AG10803 (cell line): Measurements from ENCODE around the gene WNT3A.

Experiments
- DNase-seq: peaks from one replicate; pipeline ENCODE4 v3.0.0; 2010; ENCODE audit warnings: low read depth
- H3K4me3 ChIP-seq: 2 replicates; pipeline ENCODE4 v1.5.1; 2011; ENCODE audit warnings: mild to moderate bottlenecking, low read length, control low read depth
- TF ChIP-seq, protein P1 (sequence below): conservative IDR thresholded peaks from 2 replicates; pipeline ENCODE4 v1.5.1; 2011; ENCODE audit warnings: mild to moderate bottlenecking, low read length, control low read depth, inconsistent platforms

The WNT3A gene

DNA sequence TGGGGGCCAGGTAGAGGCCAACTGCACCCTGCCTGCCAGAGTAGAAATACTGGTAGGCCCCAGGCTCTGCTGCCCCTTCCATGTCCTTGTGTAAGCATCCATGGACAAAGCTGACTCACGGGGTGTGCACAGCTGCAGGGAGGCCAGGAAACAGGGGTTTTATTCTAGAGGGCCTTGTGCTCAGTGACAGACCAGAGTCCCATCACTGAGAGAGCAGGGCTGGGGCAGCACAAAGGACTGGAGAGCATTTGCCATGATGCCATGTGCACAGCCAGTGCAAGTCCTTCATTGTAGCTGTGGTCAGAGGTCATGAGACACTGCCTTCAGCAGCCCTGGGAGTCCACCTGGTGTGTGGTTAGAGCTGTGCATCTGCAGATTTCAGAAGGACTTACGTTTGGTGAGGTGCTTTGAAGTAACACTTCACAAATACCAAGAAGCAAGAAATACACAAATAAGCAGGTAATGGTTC is 83.8 kb downstream of the WNT3A start:
- TF ChIP-seq, protein P1, sequence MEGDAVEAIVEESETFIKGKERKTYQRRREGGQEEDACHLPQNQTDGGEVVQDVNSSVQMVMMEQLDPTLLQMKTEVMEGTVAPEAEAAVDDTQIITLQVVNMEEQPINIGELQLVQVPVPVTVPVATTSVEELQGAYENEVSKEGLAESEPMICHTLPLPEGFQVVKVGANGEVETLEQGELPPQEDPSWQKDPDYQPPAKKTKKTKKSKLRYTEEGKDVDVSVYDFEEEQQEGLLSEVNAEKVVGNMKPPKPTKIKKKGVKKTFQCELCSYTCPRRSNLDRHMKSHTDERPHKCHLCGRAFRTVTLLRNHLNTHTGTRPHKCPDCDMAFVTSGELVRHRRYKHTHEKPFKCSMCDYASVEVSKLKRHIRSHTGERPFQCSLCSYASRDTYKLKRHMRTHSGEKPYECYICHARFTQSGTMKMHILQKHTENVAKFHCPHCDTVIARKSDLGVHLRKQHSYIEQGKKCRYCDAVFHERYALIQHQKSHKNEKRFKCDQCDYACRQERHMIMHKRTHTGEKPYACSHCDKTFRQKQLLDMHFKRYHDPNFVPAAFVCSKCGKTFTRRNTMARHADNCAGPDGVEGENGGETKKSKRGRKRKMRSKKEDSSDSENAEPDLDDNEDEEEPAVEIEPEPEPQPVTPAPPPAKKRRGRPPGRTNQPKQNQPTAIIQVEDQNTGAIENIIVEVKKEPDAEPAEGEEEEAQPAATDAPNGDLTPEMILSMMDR: no peak

DNA sequence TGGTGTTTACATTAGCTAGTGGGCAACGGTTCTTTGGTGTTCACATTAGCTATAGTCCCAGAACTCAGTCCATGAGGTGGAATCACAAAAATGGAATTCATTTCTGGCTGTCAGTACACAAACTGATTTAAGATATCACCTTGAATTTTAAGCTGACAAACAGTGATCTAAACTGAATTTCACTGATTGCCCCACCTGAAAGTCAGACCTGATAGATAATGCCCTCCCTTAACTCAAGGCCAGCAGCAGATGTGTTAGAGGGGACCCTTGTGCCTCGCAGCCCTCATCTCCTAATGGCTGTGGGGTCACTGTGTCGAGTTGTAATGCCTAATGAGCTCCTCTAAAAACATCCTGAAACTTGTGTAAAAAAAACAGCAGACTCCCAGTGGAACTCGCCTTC is 84.3 kb downstream of the WNT3A start:
- no peak for DNase-seq
- H3K4me3 ChIP-seq: no peak overlapping the region
- TF ChIP-seq, protein P1: no peak

More for the DNA sequence above, 83.8 kb downstream of the WNT3A start:
- no peak overlapping the region for H3K4me3 ChIP-seq
- DNase-seq: no peak

DNA sequence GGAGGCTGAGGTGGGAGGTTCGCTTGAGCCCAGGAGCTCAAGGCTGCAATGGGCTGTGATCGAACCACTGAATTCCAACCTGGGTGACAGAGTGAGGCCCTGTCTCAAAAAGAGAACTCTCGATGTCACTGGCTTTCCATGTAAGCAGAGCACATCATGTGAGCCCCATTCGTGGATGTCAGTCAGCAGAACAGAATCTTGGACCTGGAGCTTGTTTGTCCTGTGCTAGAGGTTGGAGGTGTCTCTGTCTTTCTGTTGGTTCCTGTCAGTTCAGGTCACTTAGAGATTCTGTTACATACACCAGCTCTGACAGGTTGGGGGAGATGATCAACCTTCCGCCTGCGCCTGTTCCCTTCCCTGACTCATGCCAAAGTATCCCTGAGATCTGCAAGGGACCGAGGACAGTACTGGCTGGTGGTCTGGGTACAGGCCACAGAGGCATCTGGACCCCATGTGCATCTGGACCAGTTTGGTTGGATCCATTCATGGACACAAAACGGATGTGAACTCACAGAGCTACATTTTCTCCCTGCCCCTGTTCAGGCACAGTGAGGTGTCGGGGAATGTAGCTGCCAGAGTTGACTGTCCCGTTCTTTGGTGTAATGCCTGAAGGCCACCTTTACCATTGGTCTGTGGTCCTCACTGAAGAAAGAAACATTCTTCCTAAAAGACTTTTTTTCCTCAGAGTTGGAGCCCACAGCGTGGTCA is 85.7 kb downstream of the WNT3A start:
- no peak overlapping the region for H3K4me3 ChIP-seq
- DNase-seq: no peak
- TF ChIP-seq, protein P1: no peak

DNA sequence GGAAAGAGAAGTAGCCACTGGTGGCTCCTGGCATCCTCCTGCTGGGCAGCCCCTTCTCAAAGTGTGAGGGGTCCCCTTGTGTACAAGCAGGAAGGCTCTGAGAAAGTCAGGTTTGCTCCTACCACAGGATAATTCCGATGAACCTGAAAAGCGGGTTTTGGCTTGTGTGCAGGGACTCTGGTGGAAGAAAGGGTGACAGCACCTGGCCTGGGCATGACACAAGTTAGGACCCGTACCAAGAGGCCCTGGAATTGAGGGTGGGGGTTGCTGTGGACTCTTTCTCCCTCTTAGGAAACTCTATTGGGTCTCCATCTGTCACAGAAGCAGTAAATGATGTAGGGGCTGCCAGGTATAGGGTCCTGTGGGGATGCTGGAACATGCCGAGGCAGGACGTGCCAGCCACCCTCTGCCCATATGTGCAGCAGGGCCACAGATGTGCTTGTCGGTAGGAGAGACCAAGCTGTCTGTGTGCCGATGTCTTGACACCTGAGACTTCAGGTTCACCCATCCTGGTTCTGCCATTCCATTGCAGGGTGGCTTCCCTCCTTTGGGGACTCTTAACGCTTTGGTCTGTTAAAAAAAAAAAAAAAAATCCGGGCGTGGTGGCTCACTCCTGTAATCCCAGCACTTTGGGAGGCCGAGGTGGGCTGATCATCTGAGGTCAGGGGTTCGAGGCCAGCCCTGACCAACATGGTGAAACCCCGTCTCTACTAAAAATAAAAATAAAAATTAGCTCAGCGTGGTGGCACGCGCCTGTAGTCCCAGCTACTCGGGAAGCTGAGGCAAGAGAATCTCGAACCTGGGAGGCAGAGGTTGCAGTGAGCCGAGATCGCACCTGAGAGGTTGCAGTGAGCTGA is 86.5 kb downstream of the WNT3A start:
- no peak for DNase-seq

DNA sequence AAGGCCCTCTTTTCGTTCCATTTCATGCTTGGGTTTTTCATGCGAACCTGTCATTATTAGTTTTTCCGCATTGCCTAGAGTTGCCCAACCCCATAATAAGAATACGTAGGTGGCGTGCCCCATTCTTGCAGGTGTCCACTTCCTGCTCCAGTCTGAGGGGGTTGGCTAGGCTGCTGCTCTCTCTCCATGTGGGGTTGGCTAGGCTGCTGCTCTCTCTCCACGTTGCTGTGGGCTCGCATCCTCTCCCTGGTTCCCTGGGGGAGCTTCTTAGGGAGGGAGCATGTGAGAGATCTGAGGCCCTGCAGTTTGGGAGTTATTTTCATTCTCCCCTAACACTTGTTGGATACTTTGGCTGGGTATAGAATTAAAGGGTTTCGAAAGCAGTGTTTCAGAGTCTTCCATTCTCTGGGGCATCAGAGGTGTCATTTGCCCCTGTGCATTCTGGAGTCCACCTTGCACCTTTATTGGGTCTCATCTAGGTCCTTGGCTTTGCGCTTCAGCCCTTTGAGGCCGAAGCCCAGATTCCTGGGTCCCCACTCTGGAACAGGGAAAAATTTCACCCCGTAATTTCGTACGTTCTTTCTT is 87.7 kb downstream of the WNT3A start:
- no peak for DNase-seq
- TF ChIP-seq, protein P1: no peak
- no peak overlapping the region for H3K4me3 ChIP-seq

More for the DNA sequence above, 86.5 kb downstream of the WNT3A start:
- no peak overlapping the region for H3K4me3 ChIP-seq
- TF ChIP-seq, protein P1: no peak

DNA sequence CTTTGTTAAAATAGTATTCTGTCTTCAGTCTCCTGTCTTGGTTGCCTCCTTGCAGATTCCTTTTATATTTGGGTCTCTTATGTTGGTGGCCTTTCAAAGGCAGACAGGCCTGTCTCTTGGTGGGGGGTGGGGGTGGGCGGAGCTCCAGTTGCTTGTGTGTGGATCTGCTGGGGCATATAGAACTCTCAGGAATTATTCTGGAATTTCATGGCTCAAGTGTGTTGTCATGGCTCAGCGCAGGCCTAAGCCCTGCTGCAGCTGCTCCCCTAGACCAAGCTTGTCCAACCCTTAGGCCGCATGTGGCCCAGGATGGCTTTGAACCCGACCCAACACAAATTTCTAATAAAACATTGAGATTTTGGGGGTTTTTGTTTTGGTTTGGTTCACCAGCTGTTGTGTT is 88.4 kb downstream of the WNT3A start:
- TF ChIP-seq, protein P1: no peak

More for the DNA sequence above, 88.4 kb downstream of the WNT3A start:
- no peak for DNase-seq
- no peak overlapping the region for H3K4me3 ChIP-seq
